K562 (cell line): ENCODE results near the gene MYL3. TPM values are rescaled to one million over a fixed set of nuclear protein-coding genes. Genes with fewer than 3 reads are reported as not detected.

Source experiments
- ATAC-seq: fragments of 200-7000 bp; cut with Tn5 transposase; 3 replicates; pipeline ENCODE4 v1.9.1; 2020; ENCODE audit warnings: moderate library complexity
- BruUV-seq: library from RNA; stranded (reverse); fragments of 400-500 nt; replicated peaks from 2 replicates; lab custom pipeline; 2021; lab: Mats Ljungman, UMichigan
- CTCF ChIA-PET: fragments of 300-600 bp; formaldehyde crosslinking; extraction: SDS; loops from one replicate; lab custom pipeline; 2021; ENCODE audit warnings: low intra/inter-chr PET ratio; lab: Yijun Ruan, JAX
- POLR2A ChIA-PET: fragments of 300-600, 350-650 bp; sonication (Branson Sonifier 250); formaldehyde crosslinking; extraction: SDS; loops from one replicate; lab custom pipeline; 2021; ENCODE audit warnings: antibody characterized with exemption, inconsistent platforms; lab: Yijun Ruan, JAX
- DNase-seq, 4 experiments: peaks; one replicate each; pipeline versions ENCODE4 v3.0.0 to v3.0.0-alpha.2; 2011 to 2018; ENCODE audit warnings: low spot score in 3 of 4, mixed read lengths in 3 of 4; ENCODE audit errors: extremely low read depth in 1 of 4
- FAIRE-seq: peaks from 2 replicates; lab custom pipeline; 2011; peaks lifted over from hg19 to GRCh38; lab: Jason Lieb, UNC
- H2AFZ ChIP-seq: 2 replicates; pipeline ENCODE4 v1.6.0; 2011; ENCODE audit warnings: low read depth, low read length, control low read depth, inconsistent platforms
- H3K27ac ChIP-seq: fragments of 200-600 bp; 3 replicates; pipeline ENCODE4 v1.8.0; 2011; ENCODE audit warnings: low read depth, mild to moderate bottlenecking, control low read depth, inconsistent platforms, low read length, moderate library complexity, mixed read lengths; ENCODE audit errors: extremely low read depth
- H3K27me3 ChIP-seq, 2 experiments: fragments of 300-600 bp in 1 of 2; 2 replicates in 1 of 2; 3 replicates in 1 of 2; pipeline versions ENCODE4 v1.6.0 to v1.8.0; 2011; ENCODE audit warnings: inconsistent platforms in 2 of 2, low read length in 2 of 2, mild to moderate bottlenecking in 1 of 2, mixed read lengths in 1 of 2, moderate library complexity in 1 of 2; ENCODE audit not compliant: control insufficient read depth in 2 of 2, insufficient read depth in 2 of 2
- H3K36me3 ChIP-seq: fragments of 300-600 bp; 3 replicates; pipeline ENCODE4 v1.8.0; 2011; ENCODE audit warnings: mild to moderate bottlenecking, low read length, inconsistent platforms; ENCODE audit not compliant: control insufficient read depth, insufficient read depth
- H3K4me1 ChIP-seq, 2 experiments: fragments of 200-600 bp in 1 of 2; replicated peaks in 1 of 2; 2 replicates in 1 of 2; 3 replicates in 1 of 2; pipeline versions ENCODE4 v1.5.1 to v1.8.0; 2011; ENCODE audit warnings: inconsistent platforms in 2 of 2, low read length in 2 of 2, mild to moderate bottlenecking in 1 of 2, mixed read lengths in 1 of 2, moderate library complexity in 1 of 2; ENCODE audit not compliant: control insufficient read depth in 2 of 2, insufficient read depth in 2 of 2
- H3K4me2 ChIP-seq: 2 replicates; pipeline ENCODE4 v1.6.1; 2011; ENCODE audit warnings: low read length, control low read depth, inconsistent platforms, mixed read lengths; ENCODE audit not compliant: insufficient read depth
- H3K4me3 ChIP-seq: fragments of 200-600 bp; sonication (generic), shearing (Covaris generic); 2 replicates; pipeline ENCODE4 v1.5.1; 2016; ENCODE audit warnings: control low read depth, inconsistent platforms
- H3K79me2 ChIP-seq: fragments of 200-600 bp; 3 replicates; pipeline ENCODE4 v1.8.0; 2011; ENCODE audit warnings: low read length, inconsistent platforms; ENCODE audit not compliant: control insufficient read depth, insufficient read depth
- H3K9ac ChIP-seq, 2 experiments: 2 replicates each; pipeline versions ENCODE4 v1.6.0 to v1.6.1; 2011; ENCODE audit warnings: low read depth in 2 of 2, low read length in 2 of 2, control low read depth in 1 of 2, inconsistent platforms in 1 of 2, mild to moderate bottlenecking in 1 of 2, mixed read lengths in 1 of 2; ENCODE audit not compliant: insufficient read depth in 1 of 2
- H3K9me1 ChIP-seq: one replicate; pipeline ENCODE4 v1.6.0; 2011; ENCODE audit warnings: inconsistent platforms, mild to moderate bottlenecking, low read length, moderate library complexity; ENCODE audit not compliant: control insufficient read depth, insufficient read depth
- H3K9me3 ChIP-seq: replicated peaks from 2 replicates; pipeline ENCODE4 v1.5.1; 2011; ENCODE audit warnings: low read depth, low read length, inconsistent platforms; ENCODE audit not compliant: control insufficient read depth, insufficient read depth
- H4K20me1 ChIP-seq: replicated peaks from 2 replicates; pipeline ENCODE4 v1.6.1; 2011; ENCODE audit warnings: low read length, inconsistent platforms, mixed read lengths; ENCODE audit not compliant: control insufficient read depth, insufficient read depth
- EWSR1 ChIP-seq: fragments of 450-650 bp; IDR thresholded peaks from 2 replicates; pipeline ENCODE4 v1.6.1; 2018; ENCODE audit warnings: borderline replicate concordance, mild to moderate bottlenecking, low read depth, moderate library complexity; ENCODE audit not compliant: partially characterized antibody
- KDM5B ChIP-seq: fragments of 200-600 bp; sonication (generic); IDR thresholded peaks from 2 replicates; pipeline ENCODE4 v1.6.1; 2012; ENCODE audit warnings: low read depth, mild to moderate bottlenecking, moderate library complexity, low read length, control low read depth, inconsistent platforms; ENCODE audit not compliant: insufficient replicate concordance
- SIRT6 ChIP-seq: IDR thresholded peaks from one replicate; pipeline ENCODE4 v1.6.1; 2012; ENCODE audit warnings: low read depth, mild to moderate bottlenecking, control low read depth, inconsistent platforms, low read length, moderate library complexity
- XRCC3 ChIP-seq: fragments of 450-650 bp; IDR thresholded peaks from 2 replicates; pipeline ENCODE4 v1.6.1; 2017; ENCODE audit warnings: mild to moderate bottlenecking, moderate library complexity
- ZNF121 ChIP-seq: sonication (generic); formaldehyde crosslinking; conservative IDR thresholded peaks from 2 replicates; pipeline ENCODE4 v1.8.0; 2022; ENCODE audit warnings: missing genetic modification reagents
- ZNF316 ChIP-seq: fragments of 450-650 bp; IDR thresholded peaks from 2 replicates; pipeline ENCODE4 v1.6.1; 2016
- WGBS: fragments of 100-300 bp; shearing (Covaris generic); methylation state at CpG from one replicate; pipeline ENCODE4 v1.1.6; 2016; ENCODE audit warnings: low coverage, mixed read lengths; ENCODE audit not compliant: insufficient coverage; ENCODE audit errors: missing lambda C conversion rate; 5-methylcytosine and 5-hydroxymethylcytosine counted together
- in situ Hi-C: fragments of 300-500 bp; cut with MboI; formaldehyde crosslinking; loops from 4 replicates; pipeline ENCODE4 v1.15.0; 2018; ENCODE audit warnings: inconsistent platforms, mixed read lengths
- intact Hi-C: fragments of 100-400 bp; cut with micrococcal nuclease; formaldehyde crosslinking; loops from 2 replicates; pipeline ENCODE4 v1.14.2; 2022
- polyA plus RNA-seq, 8 experiments: library from polyadenylated mRNA; depleted of rRNA in 4 of 8; stranded (reverse) in 5 of 8; unstranded in 3 of 8; fragments of >200 nt; fragmentation: Nextera tagmentation in 2 of 8; fragmentation: Illumina TruSeq in 1 of 8; extraction: Ambion mirVana in 2 of 8; extraction: Trizol in 1 of 8; gene quantifications; 2 replicates each; pipeline versions ENCODE4 v1.2.1 to v1.2.3, GENCODE V29; 2011 to 2014; ENCODE audit warnings: inconsistent platforms in 1 of 8, missing spikeins in 1 of 8
- total RNA-seq, 7 experiments: library from RNA; depleted of rRNA in 6 of 7; stranded (reverse); fragments of >200 nt in 6 of 7; fragmentation: Illumina TruSeq in 2 of 7; extraction: Trizol in 2 of 7; gene quantifications; 2 replicates each; pipeline versions ENCODE4 v1.2.1 to v1.2.3, GENCODE V29; 2011 to 2021; ENCODE audit warnings: low replicate concordance in 1 of 7
- TF ChIP-seq, protein P1 (sequence below): sonication (generic); formaldehyde crosslinking; IDR thresholded peaks from 2 replicates; pipeline ENCODE4 v1.8.1; 2023; ENCODE audit warnings: mild to moderate bottlenecking, missing genetic modification reagents
- TF ChIP-seq, protein P2 (sequence below): fragments of 450-650 bp; IDR thresholded peaks from 2 replicates; pipeline ENCODE4 v1.6.1; 2016; ENCODE audit warnings: antibody characterized with exemption
- TF ChIP-seq, protein P3 (sequence below): fragments of 450-650 bp; formaldehyde crosslinking; IDR thresholded peaks from 2 replicates; pipeline ENCODE4 v1.4.0; 2022; ENCODE audit warnings: missing genetic modification characterization
- TF ChIP-seq, protein P4 (sequence below): fragments of 450-650 bp; IDR thresholded peaks from one replicate; pipeline ENCODE4 v1.6.1; 2018; ENCODE audit warnings: mild to moderate bottlenecking, moderate library complexity; ENCODE audit not compliant: partially characterized antibody

The MYL3 gene
- total and polyA plus RNA-seq, 9 of the 15 experiments (the other 6 are each of a cell fraction or from before 2014, with no cell fraction given), result 0.14 to 0.45 TPM; not detected in 7

DNA sequence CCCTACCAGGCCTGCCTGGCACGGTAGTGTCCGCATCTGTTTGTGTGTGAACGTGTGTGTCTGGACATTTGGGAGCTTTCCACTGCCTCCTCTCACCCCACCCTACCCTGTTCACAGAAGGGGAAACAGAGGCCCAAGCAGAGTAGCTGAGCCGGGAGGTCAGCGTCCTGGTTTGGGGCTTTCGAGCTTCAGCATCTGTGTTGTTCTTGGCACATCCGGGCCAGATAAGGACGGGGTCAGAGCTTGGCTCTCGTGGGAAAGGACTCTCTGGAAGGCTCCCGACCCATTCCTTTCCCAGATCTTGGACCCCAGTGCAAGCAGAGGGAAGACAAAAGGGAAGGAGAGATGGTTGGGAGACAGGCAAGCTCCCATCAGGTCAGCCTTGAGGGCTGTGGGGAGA lies 8.0 kb upstream of the MYL3 start (continued):
- TF ChIP-seq, protein P1, sequence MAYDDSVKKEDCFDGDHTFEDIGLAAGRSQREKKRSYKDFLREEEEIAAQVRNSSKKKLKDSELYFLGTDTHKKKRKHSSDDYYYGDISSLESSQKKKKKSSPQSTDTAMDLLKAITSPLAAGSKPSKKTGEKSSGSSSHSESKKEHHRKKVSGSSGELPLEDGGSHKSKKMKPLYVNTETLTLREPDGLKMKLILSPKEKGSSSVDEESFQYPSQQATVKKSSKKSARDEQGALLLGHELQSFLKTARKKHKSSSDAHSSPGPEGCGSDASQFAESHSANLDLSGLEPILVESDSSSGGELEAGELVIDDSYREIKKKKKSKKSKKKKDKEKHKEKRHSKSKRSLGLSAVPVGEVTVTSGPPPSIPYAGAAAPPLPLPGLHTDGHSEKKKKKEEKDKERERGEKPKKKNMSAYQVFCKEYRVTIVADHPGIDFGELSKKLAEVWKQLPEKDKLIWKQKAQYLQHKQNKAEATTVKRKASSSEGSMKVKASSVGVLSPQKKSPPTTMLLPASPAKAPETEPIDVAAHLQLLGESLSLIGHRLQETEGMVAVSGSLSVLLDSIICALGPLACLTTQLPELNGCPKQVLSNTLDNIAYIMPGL (CRISPR knock-in tag), result no peak
- no peak for TF ChIP-seq SIRT6
- no peak for TF ChIP-seq EWSR1

DNA sequence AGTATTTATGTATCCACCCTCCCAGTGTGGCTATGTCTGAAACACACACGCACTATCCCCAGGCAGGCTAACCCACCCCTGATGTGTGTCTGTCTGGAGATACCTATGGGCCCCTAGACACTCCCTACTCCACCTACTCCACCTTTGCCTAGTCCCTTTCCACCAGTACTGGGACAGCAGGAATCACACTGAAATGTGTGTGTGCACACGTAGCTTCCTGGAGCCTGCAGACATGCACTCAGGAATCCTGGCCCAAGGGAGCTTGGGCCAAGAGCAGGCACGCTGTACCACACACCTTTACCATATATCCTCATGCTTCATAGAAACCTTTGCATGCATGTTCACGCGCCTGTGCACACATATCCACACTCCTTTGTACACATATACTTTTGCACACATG lies 7.4 kb upstream of the MYL3 start:
- Histone ChIP-seq H3K79me2 (no peaks in the 10 kb centered on the region), H3K27ac (no peak overlapping the region), H2AFZ (no peak overlapping the region), H3K4me2 (no peak overlapping the region), H3K9ac (no peak overlapping the region), H3K36me3 (no peaks in the 10 kb centered on the region), H3K4me3 (no peak overlapping the region), H3K9me3 (no peaks in the 10 kb centered on the region), H3K9me1 (no peaks in the 10 kb centered on the region), H3K27me3 (peaks cover 25 to 71% of the 10 kb centered on the region in 2 experiments), H3K4me1 (peaks cover 0 to 15% of the 10 kb centered on the region in 2 experiments; a peak in 1 of 5 replicates), H4K20me1 (peaks cover 32% of the 10 kb centered on the region)
- no TSS peak for BruUV-seq
- ChIA-PET CTCF (no interaction called here), POLR2A (interaction anchor here (0.5 to 1.1 kb wide), 3 partner anchors 11 to 908 kb away, joined by 3 to 5 read pairs (median 3); no protein-coding TSS in a partner anchor)
- 21% methylated on average over 5 of the region's 5 CpGs for WGBS
- in situ Hi-C loops (no loop called here), intact Hi-C loops (no loop called here)
- no peak for FAIRE-seq
- TF ChIP-seq XRCC3 (no peak), ZNF316 (no peak), ZNF121 (CRISPR knock-in tag) (no peak), KDM5B (no peak)
- TF ChIP-seq, protein P2, sequence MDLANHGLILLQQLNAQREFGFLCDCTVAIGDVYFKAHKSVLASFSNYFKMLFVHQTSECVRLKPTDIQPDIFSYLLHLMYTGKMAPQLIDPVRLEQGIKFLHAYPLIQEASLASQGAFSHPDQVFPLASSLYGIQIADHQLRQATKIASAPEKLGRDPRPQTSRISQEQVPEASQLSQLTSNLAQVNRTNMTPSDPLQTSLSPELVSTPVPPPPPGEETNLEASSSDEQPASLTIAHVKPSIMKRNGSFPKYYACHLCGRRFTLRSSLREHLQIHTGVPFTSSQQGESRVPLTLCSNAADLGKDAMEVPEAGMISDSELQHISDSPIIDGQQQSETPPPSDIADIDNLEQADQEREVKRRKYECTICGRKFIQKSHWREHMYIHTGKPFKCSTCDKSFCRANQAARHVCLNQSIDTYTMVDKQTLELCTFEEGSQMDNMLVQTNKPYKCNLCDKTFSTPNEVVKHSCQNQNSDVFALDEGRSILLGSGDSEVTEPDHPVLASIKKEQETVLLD, result no peak
- TF ChIP-seq, protein P3, sequence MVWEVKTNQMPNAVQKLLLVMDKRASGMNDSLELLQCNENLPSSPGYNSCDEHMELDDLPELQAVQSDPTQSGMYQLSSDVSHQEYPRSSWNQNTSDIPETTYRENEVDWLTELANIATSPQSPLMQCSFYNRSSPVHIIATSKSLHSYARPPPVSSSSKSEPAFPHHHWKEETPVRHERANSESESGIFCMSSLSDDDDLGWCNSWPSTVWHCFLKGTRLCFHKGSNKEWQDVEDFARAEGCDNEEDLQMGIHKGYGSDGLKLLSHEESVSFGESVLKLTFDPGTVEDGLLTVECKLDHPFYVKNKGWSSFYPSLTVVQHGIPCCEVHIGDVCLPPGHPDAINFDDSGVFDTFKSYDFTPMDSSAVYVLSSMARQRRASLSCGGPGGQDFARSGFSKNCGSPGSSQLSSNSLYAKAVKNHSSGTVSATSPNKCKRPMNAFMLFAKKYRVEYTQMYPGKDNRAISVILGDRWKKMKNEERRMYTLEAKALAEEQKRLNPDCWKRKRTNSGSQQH (CRISPR knock-in tag), result no peak
- TF ChIP-seq, protein P4, sequence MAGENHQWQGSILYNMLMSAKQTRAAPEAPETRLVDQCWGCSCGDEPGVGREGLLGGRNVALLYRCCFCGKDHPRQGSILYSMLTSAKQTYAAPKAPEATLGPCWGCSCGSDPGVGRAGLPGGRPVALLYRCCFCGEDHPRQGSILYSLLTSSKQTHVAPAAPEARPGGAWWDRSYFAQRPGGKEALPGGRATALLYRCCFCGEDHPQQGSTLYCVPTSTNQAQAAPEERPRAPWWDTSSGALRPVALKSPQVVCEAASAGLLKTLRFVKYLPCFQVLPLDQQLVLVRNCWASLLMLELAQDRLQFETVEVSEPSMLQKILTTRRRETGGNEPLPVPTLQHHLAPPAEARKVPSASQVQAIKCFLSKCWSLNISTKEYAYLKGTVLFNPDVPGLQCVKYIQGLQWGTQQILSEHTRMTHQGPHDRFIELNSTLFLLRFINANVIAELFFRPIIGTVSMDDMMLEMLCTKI, result no peak
- ATAC-seq, result no peak
- DNase-seq, result no peak
